ENCODE results near the gene HLA-F.

Gene HLA-F

GRCh38 chr6:29743025-29743424 lies 19.8 kb downstream of the HLA-F start:
- DNase-seq: no peak
- no peaks in the 10 kb centered on the region for H3K36me3 Mint-ChIP-seq (ENCODE audit: low read depth)
- peaks cover 56% of the 10 kb centered on the region for H3K27me3 Mint-ChIP-seq (ENCODE audit: low read depth, poor library complexity)
- no peak for TF ChIP-seq CTCF (IDR thresholded peaks at IDR 0.05)
- H3K4me3 Mint-ChIP-seq: no peak overlapping the region
- H3K27ac Mint-ChIP-seq: no peak overlapping the region
- H3K4me1 Mint-ChIP-seq: peaks cover 4% of the 10 kb centered on the region
- H3K9me3 Mint-ChIP-seq: no peaks in the 10 kb centered on the region

- Mint-ChIP-seq H3K27me3 (ENCODE audit: low read depth, poor library complexity) (peaks cover 58% of the 10 kb centered on the region), H3K4me3 (no peak overlapping the region), H3K9me3 (no peaks in the 10 kb centered on the region), H3K4me1 (peaks cover 9% of the 10 kb centered on the region), H3K27ac (no peak overlapping the region), H3K36me3 (ENCODE audit: low read depth) (no peaks in the 10 kb centered on the region)
- no peak for DNase-seq
- no peak for TF ChIP-seq CTCF (IDR thresholded peaks at IDR 0.05)
Observed at GRCh38 chr6:29743568-29743967, 20.3 kb downstream of the HLA-F start.

- Mint-ChIP-seq H3K36me3 (ENCODE audit: low read depth) (no peaks in the 10 kb centered on the region), H3K9me3 (no peaks in the 10 kb centered on the region), H3K27ac (no peak overlapping the region), H3K4me3 (no peak overlapping the region), H3K27me3 (ENCODE audit: low read depth, poor library complexity) (peaks cover 60% of the 10 kb centered on the region), H3K4me1 (peaks cover 12% of the 10 kb centered on the region)
- DNase-seq: no peak
- no peak for TF ChIP-seq CTCF (IDR thresholded peaks at IDR 0.05)
Observed at GRCh38 chr6:29744131-29744530, 20.9 kb downstream of the HLA-F start.

GRCh38 chr6:29744621-29745020 lies 21.4 kb downstream of the HLA-F start:
- Mint-ChIP-seq H3K27ac (no peak overlapping the region), H3K27me3 (ENCODE audit: low read depth, poor library complexity) (peaks cover 65% of the 10 kb centered on the region)
- no peak for DNase-seq

GRCh38 chr6:29745386-29745785 lies 22.2 kb downstream of the HLA-F start:
- no peak overlapping the region for H3K27ac Mint-ChIP-seq
- H3K9me3 Mint-ChIP-seq: no peaks in the 10 kb centered on the region
- H3K4me1 Mint-ChIP-seq: peaks cover 24% of the 10 kb centered on the region
- no peak for TF ChIP-seq CTCF (IDR thresholded peaks at IDR 0.05)
- H3K27me3 Mint-ChIP-seq (ENCODE audit: low read depth, poor library complexity): peaks cover 67% of the 10 kb centered on the region
- no peak overlapping the region for H3K4me3 Mint-ChIP-seq
- no peak for DNase-seq
- no peaks in the 10 kb centered on the region for H3K36me3 Mint-ChIP-seq (ENCODE audit: low read depth)

More at GRCh38 chr6:29744621-29745020, 21.4 kb downstream of the HLA-F start:
- no peaks in the 10 kb centered on the region for H3K36me3 Mint-ChIP-seq (ENCODE audit: low read depth)
- no peak for TF ChIP-seq CTCF (IDR thresholded peaks at IDR 0.05)
- H3K9me3 Mint-ChIP-seq: no peaks in the 10 kb centered on the region
- H3K4me1 Mint-ChIP-seq: peaks cover 17% of the 10 kb centered on the region
- no peak overlapping the region for H3K4me3 Mint-ChIP-seq

GRCh38 chr6:29745855-29746449 lies 22.7 kb downstream of the HLA-F start:
- H3K27ac Mint-ChIP-seq: no peak overlapping the region
- peaks cover 26% of the 10 kb centered on the region for H3K4me1 Mint-ChIP-seq
- H3K27me3 Mint-ChIP-seq (ENCODE audit: low read depth, poor library complexity): peaks cover 73% of the 10 kb centered on the region
- DNase-seq: no peak
- no peaks in the 10 kb centered on the region for H3K9me3 Mint-ChIP-seq
- no peak for TF ChIP-seq CTCF (IDR thresholded peaks at IDR 0.05)
- no peaks in the 10 kb centered on the region for H3K36me3 Mint-ChIP-seq (ENCODE audit: low read depth)
- no peak overlapping the region for H3K4me3 Mint-ChIP-seq
